NCI-H748 treated with DMSO at 0.1 percent for 48 hours (cell line): Measurements from ENCODE around the gene ZP2.
"Not testable (repeated sequence)": the region's sequence is repeated elsewhere in the genome, so short reads cannot be mapped to it uniquely, and the experiment has no call there.

Source experiments
- DNase-seq: peaks from one replicate; lab custom pipeline; 2025; lab: John Stamatoyannopoulos, UW

The ZP2 gene

GRCh38 chr16:21211486-21211885 is at the start of gene ZP2:
TSS of gene ZP2 (minus strand) at chr16:21211574. CDS start at chr16:21211547, 27 bp downstream.
- no peak for DNase-seq

GRCh38 chr16:21257284-21257683 is 45.9 kb upstream of the ZP2 start:
- no peak for DNase-seq

GRCh38 chr16:21256636-21257035 is 45.3 kb upstream of the ZP2 start:
- DNase-seq: no peak

- no peak for DNase-seq
Observed at GRCh38 chr16:21253470-21253869, 42.1 kb upstream of the ZP2 start.

- DNase-seq: no peak
Observed at GRCh38 chr16:21250072-21250923, 38.9 kb upstream of the ZP2 start.

GRCh38 chr16:21248179-21248578 is 36.8 kb upstream of the ZP2 start:
- DNase-seq: not testable (repeated sequence)

- no peak for DNase-seq
Observed at GRCh38 chr16:21244518-21245215, 33.3 kb upstream of the ZP2 start.

GRCh38 chr16:21242756-21243155 is 31.4 kb upstream of the ZP2 start:
- DNase-seq: no peak

GRCh38 chr16:21239646-21240045 is 28.3 kb upstream of the ZP2 start:
- no peak for DNase-seq

GRCh38 chr16:21236831-21237230 is 25.5 kb upstream of the ZP2 start:
- no peak for DNase-seq

- DNase-seq: no peak
Observed at GRCh38 chr16:21235199-21235585, 23.8 kb upstream of the ZP2 start.

GRCh38 chr16:21233521-21234150 is 22.3 kb upstream of the ZP2 start, which contains the start of gene ANKS4B:
TSS of gene ANKS4B (plus strand) at chr16:21233699. CDS start at chr16:21233738, 39 bp downstream.
- DNase-seq: no peak

- no peak for DNase-seq
Observed at GRCh38 chr16:21233045-21233520, 21.7 kb upstream of the ZP2 start.

- no peak for DNase-seq
Observed at GRCh38 chr16:21228361-21228872, 17.0 kb upstream of the ZP2 start.

GRCh38 chr16:21227866-21228265 is 16.5 kb upstream of the ZP2 start:
- no peak for DNase-seq

- no peak for DNase-seq
Observed at GRCh38 chr16:21226749-21227148, 15.4 kb upstream of the ZP2 start.

GRCh38 chr16:21224800-21225199 is 13.4 kb upstream of the ZP2 start:
- no peak for DNase-seq

GRCh38 chr16:21223787-21224186 is 12.4 kb upstream of the ZP2 start:
- DNase-seq: no peak

- peak; percentile 21 for DNase-seq
Observed at GRCh38 chr16:21222495-21223337, 11.3 kb upstream of the ZP2 start.

- DNase-seq: no peak
Observed at GRCh38 chr16:21219551-21219950, 8.2 kb upstream of the ZP2 start.

- no peak for DNase-seq
Observed at GRCh38 chr16:21218153-21218552, 6.8 kb upstream of the ZP2 start.
